ENCODE data around the gene GNA12.
"Not testable (repeated sequence)": the region's sequence is repeated elsewhere in the genome, so short reads cannot be mapped to it uniquely, and the experiment has no call there.

Gene GNA12

GRCh38 chr7:2725178-2726105 is 118.7 kb downstream of the GNA12 start:
- DNase-seq = no peak

DNA sequence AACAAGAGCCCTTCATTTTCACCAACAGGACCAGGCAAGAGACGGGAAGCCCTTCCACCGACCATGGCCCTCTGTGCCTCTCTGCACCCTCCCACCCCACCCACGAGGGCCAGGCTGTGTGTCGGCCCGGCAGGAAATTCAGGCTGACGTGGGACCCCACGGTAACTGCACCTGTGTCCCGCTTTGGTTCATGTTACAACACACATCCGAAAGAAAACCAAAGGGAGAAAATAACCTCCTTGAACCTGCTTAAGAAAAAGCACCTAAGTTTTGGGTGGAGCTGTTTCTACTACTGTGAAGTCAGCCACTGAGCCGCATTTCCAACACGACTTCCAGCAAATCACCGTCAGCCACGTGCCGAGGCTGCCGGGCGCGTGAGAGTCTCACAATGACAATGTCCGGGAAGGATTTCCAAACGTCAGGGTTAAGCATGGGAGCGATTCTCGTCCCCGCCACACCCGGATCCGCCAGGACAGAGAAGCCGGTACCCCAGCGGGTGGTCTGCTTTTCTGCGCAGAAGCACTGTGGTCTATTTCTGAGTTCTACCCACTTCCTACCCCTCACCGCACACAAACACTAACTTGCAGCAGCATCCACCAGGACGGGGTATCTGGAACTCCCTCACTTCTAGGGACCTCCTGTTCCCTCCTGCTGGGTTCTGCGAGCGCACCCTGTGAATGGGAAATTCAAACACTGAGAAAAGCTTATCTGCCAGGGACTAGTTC is 119.5 kb downstream of the GNA12 start:
- no peak for DNase-seq

- not testable (repeated sequence) for DNase-seq
Measured at GRCh38 chr7:2724036-2724435, 120.1 kb downstream of the GNA12 start.

DNA sequence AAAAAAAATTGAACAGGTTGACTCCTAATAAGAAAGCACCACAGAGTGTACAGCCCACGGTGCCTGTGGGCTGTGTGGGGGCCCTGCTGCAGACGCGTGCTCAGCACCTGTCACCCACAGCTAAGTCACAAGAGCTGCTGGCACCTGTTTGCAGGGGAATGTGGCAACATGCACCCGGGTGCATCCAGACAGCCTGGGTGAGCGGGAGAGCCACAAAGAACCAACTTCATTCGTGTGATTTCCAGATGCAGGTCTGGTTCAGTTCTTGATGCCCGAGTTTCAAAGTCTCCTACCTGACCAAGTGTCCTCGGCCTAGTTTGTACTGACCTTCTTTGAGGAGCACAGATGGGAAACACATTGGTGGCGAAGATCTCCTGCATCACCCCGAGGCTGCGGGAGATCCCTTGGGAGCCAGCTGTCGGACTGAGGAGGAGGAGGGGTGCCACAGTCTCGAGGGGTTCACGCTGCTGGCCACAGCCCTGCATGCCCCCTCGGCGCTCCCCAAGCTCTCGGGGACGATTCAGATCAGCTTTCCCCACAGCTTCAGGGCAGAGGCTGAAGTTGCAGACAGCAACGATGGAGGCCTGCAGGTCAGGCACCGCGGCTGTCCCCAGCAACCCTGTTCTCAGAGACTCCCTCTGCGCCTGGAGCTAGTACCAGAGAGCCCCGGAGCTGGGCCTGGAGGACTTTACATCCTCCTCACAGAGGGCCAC is 120.8 kb downstream of the GNA12 start:
- no peak for DNase-seq

DNA sequence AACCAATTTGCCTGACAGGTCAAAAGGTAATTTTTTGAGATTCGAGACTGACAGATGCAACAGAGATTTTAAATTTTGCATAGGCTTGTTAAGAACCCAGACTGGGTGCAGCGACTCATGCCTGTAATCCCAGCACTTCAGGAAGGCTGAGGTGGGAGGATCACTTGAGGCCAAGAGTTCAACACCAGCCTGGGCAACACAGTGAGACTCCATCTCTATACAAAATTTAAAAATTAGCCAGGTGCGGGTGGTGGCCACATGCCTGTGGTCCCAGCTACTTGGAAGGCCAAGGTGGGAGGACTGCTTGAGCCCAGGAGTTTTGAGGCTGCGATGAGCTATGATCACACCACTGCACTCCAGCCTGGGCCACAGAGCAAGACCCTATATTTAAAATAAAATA is 121.5 kb downstream of the GNA12 start:
- no peak for DNase-seq

DNA sequence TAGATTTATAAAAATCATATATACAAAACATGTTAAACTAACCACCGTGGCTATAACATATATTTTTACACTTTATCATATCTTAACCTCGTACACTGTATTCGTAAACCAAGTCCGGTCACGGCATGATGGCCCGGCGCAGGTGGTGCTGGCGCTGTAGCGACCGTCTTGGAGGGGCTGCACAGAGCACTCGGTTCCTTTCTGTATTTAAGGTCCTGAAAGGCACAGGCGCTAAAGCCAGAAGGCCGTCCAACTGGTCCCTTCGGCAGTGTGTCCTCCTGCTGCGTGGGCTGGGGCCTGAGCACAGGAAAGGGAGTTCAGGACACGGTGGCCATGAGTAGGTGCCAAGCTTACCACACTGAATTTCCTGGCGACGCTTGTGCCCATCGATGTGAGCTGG is 122.3 kb downstream of the GNA12 start:
- DNase-seq = no peak

GRCh38 chr7:2720024-2720423 is 124.1 kb downstream of the GNA12 start:
- DNase-seq = no peak

DNA sequence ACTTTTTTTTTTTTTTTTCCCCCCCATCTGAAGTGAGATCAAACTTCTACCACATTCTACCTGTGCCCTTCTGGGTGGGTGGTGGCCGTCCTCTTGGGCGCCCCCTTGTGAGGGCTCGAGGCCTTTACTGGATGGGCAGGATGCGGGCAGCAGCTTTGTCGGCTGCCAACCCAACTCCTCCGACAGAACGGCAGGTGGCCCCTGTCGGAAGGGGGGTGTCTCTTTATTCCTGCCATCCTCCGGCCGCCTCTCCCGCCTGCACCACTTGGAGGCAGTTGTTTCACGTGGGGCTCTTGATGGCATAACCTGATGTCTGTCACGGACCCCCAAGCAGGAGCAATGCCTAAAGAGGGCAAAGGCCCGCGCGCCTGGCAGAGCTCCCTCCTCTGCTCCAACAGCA is 125.1 kb downstream of the GNA12 start:
- DNase-seq = no peak

GRCh38 chr7:2718296-2718965 is 125.7 kb downstream of the GNA12 start:
- DNase-seq = no peak

DNA sequence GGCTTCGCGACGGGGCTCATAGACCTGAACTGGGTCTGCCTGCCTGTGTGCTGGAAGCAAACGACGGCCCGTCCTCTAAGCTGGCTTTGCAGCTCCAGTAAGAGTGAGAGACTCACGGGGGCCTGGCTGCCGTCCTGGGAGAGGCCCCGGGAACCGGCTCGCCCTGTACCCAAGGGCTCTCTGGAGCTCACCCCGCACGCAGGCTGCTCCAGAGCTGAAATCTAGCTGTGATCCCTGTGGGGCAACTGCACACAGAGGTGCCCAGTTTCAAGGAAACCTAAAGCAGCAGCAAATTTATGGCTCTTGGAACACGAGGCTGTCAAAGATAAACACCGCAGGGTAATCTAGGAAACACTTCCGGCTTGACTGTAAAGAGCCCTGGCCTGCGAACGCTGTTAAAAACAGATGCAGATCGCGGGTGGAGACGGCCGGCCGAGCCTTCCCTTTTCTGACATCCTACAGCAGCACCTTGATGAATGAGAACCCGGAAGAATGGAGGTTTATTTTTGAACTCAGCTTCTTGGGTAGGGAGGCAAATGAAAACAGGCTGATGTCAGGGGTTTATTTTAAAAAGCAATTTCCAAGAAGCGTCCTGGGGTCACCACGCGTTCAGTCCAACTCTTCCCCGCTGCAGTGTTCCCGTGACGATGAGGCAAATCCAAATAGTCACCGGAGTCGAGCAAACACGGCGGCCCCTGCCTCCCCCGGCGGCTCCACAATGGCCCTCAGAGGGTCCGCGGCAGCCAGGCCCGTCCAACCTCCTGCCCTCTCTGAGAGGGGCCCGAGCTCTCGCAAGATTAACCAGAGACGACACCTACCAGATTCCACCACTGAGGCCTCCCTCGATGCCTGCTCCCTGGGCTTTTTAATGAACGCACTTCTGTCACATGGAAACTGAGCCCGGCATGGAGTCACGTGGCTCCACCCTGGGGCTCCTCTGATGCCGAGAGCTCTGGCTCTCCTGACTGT is 126.5 kb downstream of the GNA12 start:
- no peak for DNase-seq

DNA sequence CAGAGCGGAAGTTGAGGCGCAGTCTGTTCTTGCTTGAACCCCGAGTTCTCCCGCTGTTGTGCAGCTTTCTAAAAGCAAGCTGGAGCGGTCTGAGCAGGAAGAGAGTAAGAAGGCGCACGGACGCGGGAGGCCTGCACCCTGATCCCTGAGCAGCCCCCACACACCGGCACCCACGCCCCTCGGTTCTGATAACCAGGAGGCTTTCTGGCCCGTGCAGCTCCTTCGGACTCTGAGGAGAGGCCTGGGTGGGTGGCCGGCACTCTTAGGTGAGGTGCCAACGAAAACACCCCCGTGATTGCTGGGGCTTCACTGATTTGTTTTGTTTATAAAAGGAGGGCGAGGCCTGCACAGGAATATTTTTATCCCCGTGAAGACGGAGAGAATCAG is 127.2 kb downstream of the GNA12 start:
- DNase-seq = no peak

DNA sequence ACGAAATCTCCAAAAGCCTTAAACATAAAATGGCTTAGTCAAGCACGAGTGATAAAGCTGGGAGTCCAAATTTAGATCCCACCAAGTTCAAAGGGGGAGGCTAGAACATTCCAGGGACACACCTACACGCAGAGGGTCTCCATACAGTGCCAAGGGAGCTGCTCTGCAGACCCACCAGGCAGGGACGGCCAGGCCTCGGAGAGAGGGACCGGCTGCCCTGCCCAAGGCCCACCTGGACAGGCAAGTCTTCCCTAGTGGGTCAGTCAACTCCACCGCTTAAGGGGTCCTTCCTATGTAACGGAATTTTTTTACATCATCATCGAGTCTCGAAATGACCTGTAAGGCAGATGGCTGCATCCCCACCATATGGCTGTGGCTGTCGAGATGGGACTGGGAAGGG is 127.6 kb downstream of the GNA12 start:
- DNase-seq = no peak

- DNase-seq = no peak
Measured at GRCh38 chr7:2715341-2716231, 128.5 kb downstream of the GNA12 start.

DNA sequence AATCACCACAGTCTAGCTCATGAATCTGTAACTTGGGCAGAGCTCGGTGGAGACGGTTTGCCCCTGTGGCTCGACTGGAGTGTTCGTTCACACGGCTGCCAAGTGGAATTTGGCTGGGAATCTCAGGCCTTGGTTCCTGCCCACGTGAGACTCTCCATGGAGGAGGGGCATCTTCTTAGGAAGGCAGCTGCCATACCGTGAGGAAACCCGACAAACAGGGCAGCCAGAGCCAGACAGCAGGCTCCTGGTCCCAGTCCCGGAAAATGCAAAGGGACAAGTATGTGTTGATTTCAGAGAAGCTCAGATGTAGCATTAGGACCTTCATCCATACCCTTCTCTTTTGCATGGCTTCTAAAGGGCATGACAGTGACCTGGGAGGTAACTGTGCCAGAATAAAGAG is 129.5 kb downstream of the GNA12 start:
- DNase-seq = no peak

DNA sequence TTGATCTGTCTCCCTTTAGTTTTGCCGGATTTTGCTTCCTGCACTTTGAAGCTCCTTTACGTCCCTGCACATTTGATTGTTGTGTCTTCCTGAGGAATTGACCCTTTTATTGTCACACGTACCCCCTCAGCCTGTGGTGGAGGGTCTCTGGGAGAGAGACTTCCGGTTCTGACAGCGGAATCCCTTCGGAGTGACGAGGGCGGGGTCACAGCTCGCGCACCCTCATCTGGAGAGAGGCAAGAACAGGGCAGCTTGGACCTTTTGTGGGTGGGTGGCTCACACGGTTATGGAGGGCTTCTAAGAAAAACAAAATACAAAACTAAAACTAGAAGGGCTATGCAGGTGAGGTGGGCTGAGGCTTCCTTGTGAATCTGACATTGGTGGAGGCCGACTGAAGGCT is 130.1 kb downstream of the GNA12 start:
- no peak for DNase-seq

DNA sequence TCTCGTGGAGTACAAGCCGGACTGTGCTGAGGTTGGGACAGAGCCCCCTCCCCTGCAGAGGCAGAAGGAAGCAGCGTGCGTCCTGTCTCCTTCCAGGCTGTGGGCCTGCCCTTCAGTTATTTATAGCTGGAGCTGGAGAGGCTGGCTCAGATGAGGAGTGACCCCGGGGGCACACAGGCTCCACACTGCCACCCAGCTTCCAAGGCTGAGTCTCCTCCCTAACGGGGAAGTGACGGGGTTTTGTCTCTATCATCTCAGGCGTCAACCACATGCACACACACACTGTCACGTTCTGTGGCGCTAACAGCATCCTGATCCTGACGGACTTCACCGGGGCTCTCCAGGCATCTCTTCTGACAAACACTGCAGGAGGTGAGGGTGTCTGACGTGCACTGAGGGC is 130.7 kb downstream of the GNA12 start:
- DNase-seq = no peak

DNA sequence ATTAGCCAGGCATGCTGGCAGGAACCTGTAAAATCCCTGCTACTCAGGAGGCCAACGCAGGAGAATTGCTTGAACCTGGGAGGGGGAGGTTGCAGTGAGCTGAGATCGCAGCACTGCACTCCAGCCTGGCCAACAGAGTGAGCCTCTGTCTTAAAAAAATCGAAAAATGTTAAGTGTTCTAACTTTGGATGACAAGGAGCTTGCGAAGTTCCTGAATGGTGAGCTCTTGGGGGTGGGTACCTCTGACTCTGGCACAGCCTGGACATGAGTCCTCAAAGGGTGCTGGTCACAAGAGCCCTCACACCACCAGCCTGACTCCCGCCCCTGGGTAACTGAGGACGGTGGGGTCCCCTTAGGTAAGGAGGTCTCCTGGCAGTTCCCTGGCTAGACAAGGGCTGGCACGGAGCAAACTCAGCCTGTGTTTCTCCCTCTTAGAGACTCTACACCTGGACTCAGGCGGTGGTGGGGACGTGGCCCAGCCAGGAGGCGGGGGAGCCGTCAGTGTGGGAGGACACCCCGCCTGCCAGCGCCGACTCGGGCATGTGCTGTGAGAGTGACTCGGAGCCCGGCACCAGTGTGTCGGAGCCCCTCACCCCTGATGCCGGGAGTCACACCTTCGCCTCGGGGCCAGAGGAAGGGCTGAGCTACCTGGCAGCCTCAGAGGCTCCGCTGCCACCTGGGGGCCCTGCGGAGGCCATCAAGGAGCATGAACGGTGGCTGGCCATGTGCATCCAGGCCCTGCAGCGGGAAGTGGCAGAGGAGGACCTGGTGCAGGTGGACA is 132.0 kb downstream of the GNA12 start:
- no peak for DNase-seq

DNA sequence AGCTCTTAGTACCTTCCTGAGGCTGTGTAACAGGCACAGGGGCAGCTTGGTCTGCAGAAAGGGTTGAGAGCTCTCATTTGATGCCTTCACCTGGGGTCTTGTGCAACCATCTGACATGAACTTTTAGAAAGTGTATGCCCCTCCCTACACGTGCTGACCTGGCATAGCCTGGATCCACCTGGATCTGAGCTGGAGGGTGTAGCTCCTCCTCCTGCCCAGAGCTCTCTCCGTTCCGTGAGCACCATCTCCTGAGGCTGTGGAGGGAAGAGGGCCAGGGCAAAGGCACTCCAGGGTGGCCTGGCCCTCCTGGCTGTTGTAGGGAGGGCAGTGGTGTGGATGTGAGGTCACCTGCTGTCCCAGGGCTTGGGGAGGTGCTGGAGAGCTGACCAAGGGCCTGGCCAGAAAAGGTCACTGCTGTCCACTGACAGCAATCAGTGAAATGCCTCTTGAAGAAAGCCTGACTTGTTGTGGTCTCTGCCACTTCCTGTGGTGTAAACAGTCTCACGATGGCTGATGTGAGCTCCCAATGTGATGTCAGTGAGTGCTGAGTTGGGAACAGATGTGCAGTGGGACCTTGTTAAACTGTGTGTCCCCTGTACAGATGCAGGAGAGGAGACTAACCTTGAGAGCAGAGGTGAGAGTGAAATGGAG is 133.1 kb downstream of the GNA12 start:
- DNase-seq = no peak

DNA sequence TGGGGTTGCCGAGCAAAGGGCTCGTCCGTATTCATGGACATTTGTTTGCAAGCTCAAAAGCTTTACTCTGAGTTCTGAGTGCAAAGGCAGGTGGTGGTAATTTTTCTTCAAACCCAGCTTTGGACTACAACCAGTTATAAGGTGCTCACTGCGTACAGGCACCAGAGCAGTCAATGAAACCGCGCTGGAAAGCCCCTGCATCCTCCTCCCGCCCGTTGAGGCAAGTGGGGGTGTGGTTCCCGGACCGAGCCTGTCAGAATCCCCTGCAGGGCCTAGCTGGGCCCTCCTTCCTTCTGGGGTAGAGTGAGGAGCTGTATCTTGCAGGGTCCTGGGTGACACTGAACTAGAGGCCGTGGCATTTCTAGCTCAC is 133.8 kb downstream of the GNA12 start:
- DNase-seq = no peak
